ENCODE results near the gene CUEDC1.

DNA sequence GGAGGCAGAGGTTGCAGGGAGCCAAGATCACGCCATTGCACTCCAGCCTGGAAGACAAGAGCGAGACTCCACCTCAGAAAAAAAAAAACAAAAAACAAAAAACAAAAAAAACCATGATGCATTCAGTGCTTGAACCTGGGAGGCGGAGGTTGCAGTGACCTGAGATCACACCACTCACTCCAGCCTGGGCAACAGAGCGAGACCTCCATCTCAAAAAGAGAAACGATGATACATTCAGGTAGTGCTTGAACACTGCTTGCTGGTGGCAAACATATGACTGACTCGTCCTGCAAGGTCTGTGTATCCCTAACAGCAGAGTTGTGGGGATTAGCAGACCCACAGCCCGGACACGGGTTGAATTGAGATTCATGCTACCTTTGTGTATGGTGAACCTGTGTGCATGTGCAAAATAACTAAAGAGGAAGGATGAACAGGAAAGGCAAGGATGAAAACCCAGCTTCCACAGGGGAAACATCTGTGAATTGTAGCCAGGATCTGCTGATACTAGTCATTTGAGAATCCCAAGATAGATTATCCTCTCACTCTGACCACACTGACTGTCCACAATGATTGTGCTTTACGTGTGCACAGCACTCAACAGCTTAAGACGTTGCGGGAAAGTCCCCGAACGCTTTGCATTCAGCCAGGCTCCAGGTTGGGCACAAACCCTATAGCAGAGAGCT is 53.0 kb downstream of the CUEDC1 start:
- no peak for TF ChIP-seq EZH2phosphoT487 (IDR thresholded peaks at IDR 0.05; ENCODE audit: low read length)
- TF ChIP-seq, protein P1, sequence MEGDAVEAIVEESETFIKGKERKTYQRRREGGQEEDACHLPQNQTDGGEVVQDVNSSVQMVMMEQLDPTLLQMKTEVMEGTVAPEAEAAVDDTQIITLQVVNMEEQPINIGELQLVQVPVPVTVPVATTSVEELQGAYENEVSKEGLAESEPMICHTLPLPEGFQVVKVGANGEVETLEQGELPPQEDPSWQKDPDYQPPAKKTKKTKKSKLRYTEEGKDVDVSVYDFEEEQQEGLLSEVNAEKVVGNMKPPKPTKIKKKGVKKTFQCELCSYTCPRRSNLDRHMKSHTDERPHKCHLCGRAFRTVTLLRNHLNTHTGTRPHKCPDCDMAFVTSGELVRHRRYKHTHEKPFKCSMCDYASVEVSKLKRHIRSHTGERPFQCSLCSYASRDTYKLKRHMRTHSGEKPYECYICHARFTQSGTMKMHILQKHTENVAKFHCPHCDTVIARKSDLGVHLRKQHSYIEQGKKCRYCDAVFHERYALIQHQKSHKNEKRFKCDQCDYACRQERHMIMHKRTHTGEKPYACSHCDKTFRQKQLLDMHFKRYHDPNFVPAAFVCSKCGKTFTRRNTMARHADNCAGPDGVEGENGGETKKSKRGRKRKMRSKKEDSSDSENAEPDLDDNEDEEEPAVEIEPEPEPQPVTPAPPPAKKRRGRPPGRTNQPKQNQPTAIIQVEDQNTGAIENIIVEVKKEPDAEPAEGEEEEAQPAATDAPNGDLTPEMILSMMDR (IDR thresholded peaks at IDR 0.05; ENCODE audit: low read length), result no peak

Measured in MM.1S (cell line).